Central memory CD8-positive, alpha-beta T cell (primary cell): Measurements from ENCODE around the gene GOLGA2.
"Not testable (repeated sequence)": the region's sequence is repeated elsewhere in the genome, so short reads cannot be mapped to it uniquely, and the experiment has no call there.

Source experiments
- ATAC-seq: fragments of 150-1000 bp; cut with Tn5 transposase; replicated peaks from 2 replicates; pipeline ENCODE4 v1.10.0; 2022; ENCODE audit warnings: mild to moderate bottlenecking, moderate FRiP score, moderate number of reproducible peaks; ENCODE audit not compliant: poor library complexity, severe bottlenecking; ENCODE audit errors: extremely low read depth
- DNase-seq, 2 donors: peaks; one replicate each; pipeline ENCODE4 v3.0.0; 2021; ENCODE audit warnings: low spot score in 2 of 2
- H3K27ac Mint-ChIP-seq: one replicate; pipeline ENCODE4 v1.8.0; 2022; ENCODE audit warnings: low read depth, mild to moderate bottlenecking, moderate library complexity, mixed read lengths
- H3K27me3 Mint-ChIP-seq: one replicate; pipeline ENCODE4 v1.8.0; 2022; ENCODE audit warnings: mixed read lengths
- H3K36me3 Mint-ChIP-seq: one replicate; pipeline ENCODE4 v1.8.0; 2022; ENCODE audit warnings: mild to moderate bottlenecking, moderate library complexity, mixed read lengths; ENCODE audit not compliant: insufficient read depth
- H3K4me1 Mint-ChIP-seq: one replicate; pipeline ENCODE4 v1.8.0; 2022; ENCODE audit warnings: mixed read lengths
- H3K4me3 Mint-ChIP-seq: one replicate; pipeline ENCODE4 v1.8.0; 2022; ENCODE audit warnings: mild to moderate bottlenecking, moderate library complexity, mixed read lengths
- H3K9me3 Mint-ChIP-seq: one replicate; pipeline ENCODE4 v1.8.0; 2022; ENCODE audit warnings: mixed read lengths

The GOLGA2 gene

GRCh38 chr9:128233817-128234406 lies 41.9 kb downstream of the GOLGA2 start:
- DNase-seq (no peak), ATAC-seq (no peak)
- Mint-ChIP-seq H3K27ac (no peak overlapping the region), H3K4me3 (no peak overlapping the region), H3K9me3 (no peaks in the 10 kb centered on the region), H3K4me1 (no peaks in the 10 kb centered on the region), H3K36me3 (no peaks in the 10 kb centered on the region), H3K27me3 (no peaks in the 10 kb centered on the region)

GRCh38 chr9:128232528-128233428 lies 43.0 kb downstream of the GOLGA2 start:
- no peak overlapping the region for H3K27ac Mint-ChIP-seq
- H3K36me3 Mint-ChIP-seq: no peaks in the 10 kb centered on the region
- H3K4me3 Mint-ChIP-seq: no peak overlapping the region
- no peaks in the 10 kb centered on the region for H3K4me1 Mint-ChIP-seq
- no peak for DNase-seq
- H3K27me3 Mint-ChIP-seq: no peaks in the 10 kb centered on the region
- H3K9me3 Mint-ChIP-seq: no peaks in the 10 kb centered on the region
- no peak for ATAC-seq

- DNase-seq: no peak
- Mint-ChIP-seq H3K27ac (no peak overlapping the region), H3K4me3 (no peak overlapping the region), H3K9me3 (no peaks in the 10 kb centered on the region), H3K36me3 (no peaks in the 10 kb centered on the region), H3K4me1 (no peaks in the 10 kb centered on the region), H3K27me3 (no peaks in the 10 kb centered on the region)
- no peak for ATAC-seq
These were observed 43.9 kb downstream of the GOLGA2 start for GRCh38 chr9:128231638-128232527.

- H3K4me1 Mint-ChIP-seq, DNase-seq, H3K27me3 Mint-ChIP-seq, H3K36me3 Mint-ChIP-seq, H3K27ac Mint-ChIP-seq, ATAC-seq, H3K4me3 Mint-ChIP-seq, H3K9me3 Mint-ChIP-seq: not testable (repeated sequence)
These were observed 44.9 kb downstream of the GOLGA2 start for GRCh38 chr9:128230897-128231296.

GRCh38 chr9:128226412-128226801 lies 49.4 kb downstream of the GOLGA2 start:
- DNase-seq (no peak), ATAC-seq (no peak)
- H3K4me3 Mint-ChIP-seq: no peak overlapping the region
- no peaks in the 10 kb centered on the region for H3K4me1 Mint-ChIP-seq
- H3K9me3 Mint-ChIP-seq: no peaks in the 10 kb centered on the region
- H3K27ac Mint-ChIP-seq: no peak overlapping the region
- H3K27me3 Mint-ChIP-seq: peaks cover 13% of the 10 kb centered on the region
- no peaks in the 10 kb centered on the region for H3K36me3 Mint-ChIP-seq

GRCh38 chr9:128225770-128226411 lies 49.9 kb downstream of the GOLGA2 start:
- no peaks in the 10 kb centered on the region for H3K9me3 Mint-ChIP-seq
- no peak for ATAC-seq
- no peak for DNase-seq
- no peaks in the 10 kb centered on the region for H3K36me3 Mint-ChIP-seq
- peaks cover 13% of the 10 kb centered on the region for H3K27me3 Mint-ChIP-seq
- no peak overlapping the region for H3K4me3 Mint-ChIP-seq
- no peaks in the 10 kb centered on the region for H3K4me1 Mint-ChIP-seq
- H3K27ac Mint-ChIP-seq: no peak overlapping the region

- no peak overlapping the region for H3K27ac Mint-ChIP-seq
- no peak for ATAC-seq
- no peak for DNase-seq
- peaks cover 2% of the 10 kb centered on the region for H3K36me3 Mint-ChIP-seq
- H3K9me3 Mint-ChIP-seq: no peaks in the 10 kb centered on the region
- H3K4me3 Mint-ChIP-seq: no peak overlapping the region
- H3K27me3 Mint-ChIP-seq: peaks cover 13% of the 10 kb centered on the region
- H3K4me1 Mint-ChIP-seq: no peaks in the 10 kb centered on the region
These were observed 50.9 kb downstream of the GOLGA2 start for GRCh38 chr9:128224877-128225276.

- peaks cover 11% of the 10 kb centered on the region for H3K4me1 Mint-ChIP-seq
- DNase-seq: no peak
These were observed 52.7 kb downstream of the GOLGA2 start for GRCh38 chr9:128222880-128223670.

GRCh38 chr9:128222026-128222425 lies 53.8 kb downstream of the GOLGA2 start:
- H3K36me3 Mint-ChIP-seq: peaks cover 4% of the 10 kb centered on the region
- H3K4me1 Mint-ChIP-seq: peaks cover 13% of the 10 kb centered on the region

More at GRCh38 chr9:128222880-128223670, 52.7 kb downstream of the GOLGA2 start:
- H3K27ac Mint-ChIP-seq: no peak overlapping the region
- H3K9me3 Mint-ChIP-seq: no peaks in the 10 kb centered on the region
- H3K4me3 Mint-ChIP-seq: no peak overlapping the region
- peaks cover 13% of the 10 kb centered on the region for H3K27me3 Mint-ChIP-seq
- H3K36me3 Mint-ChIP-seq: peaks cover 3% of the 10 kb centered on the region
- no peak for ATAC-seq

GRCh38 chr9:128219831-128220230 lies 56.0 kb downstream of the GOLGA2 start:
- Mint-ChIP-seq H3K9me3 (no peaks in the 10 kb centered on the region), H3K27ac (no peak overlapping the region), H3K27me3 (peaks cover 2% of the 10 kb centered on the region), H3K4me3 (no peak overlapping the region), H3K4me1 (peaks cover 13% of the 10 kb centered on the region), H3K36me3 (peaks cover 4% of the 10 kb centered on the region)
- ATAC-seq: no peak
- DNase-seq: no peak

More at GRCh38 chr9:128222026-128222425, 53.8 kb downstream of the GOLGA2 start:
- no peak overlapping the region for H3K27ac Mint-ChIP-seq
- no peak overlapping the region for H3K4me3 Mint-ChIP-seq
- ATAC-seq (no peak), DNase-seq (no peak)
- peaks cover 13% of the 10 kb centered on the region for H3K27me3 Mint-ChIP-seq
- no peaks in the 10 kb centered on the region for H3K9me3 Mint-ChIP-seq

GRCh38 chr9:128218518-128219389 lies 57.1 kb downstream of the GOLGA2 start:
- Mint-ChIP-seq H3K4me1 (peaks cover 13% of the 10 kb centered on the region), H3K9me3 (no peaks in the 10 kb centered on the region)

More at GRCh38 chr9:128218518-128219389, 57.1 kb downstream of the GOLGA2 start:
- peaks cover 4% of the 10 kb centered on the region for H3K36me3 Mint-ChIP-seq
- DNase-seq: peak; percentile 84 to 86
- ATAC-seq: peak; percentile 91
- H3K27ac Mint-ChIP-seq: peak overlapping the region; percentile 39
- H3K27me3 Mint-ChIP-seq: peaks cover 6% of the 10 kb centered on the region
- H3K4me3 Mint-ChIP-seq: peak overlapping the region; percentile 79
